ENCODE results near the gene GLT8D2. TPM values are rescaled to one million over a fixed set of nuclear protein-coding genes. Genes with fewer than 3 reads are reported as not detected.

The GLT8D2 gene
- total and polyA plus RNA-seq, 2 donors (not counting 3 experiments of a cell fraction or from before 2014, with no cell fraction given) = 1.7 to 2.6 TPM

DNA sequence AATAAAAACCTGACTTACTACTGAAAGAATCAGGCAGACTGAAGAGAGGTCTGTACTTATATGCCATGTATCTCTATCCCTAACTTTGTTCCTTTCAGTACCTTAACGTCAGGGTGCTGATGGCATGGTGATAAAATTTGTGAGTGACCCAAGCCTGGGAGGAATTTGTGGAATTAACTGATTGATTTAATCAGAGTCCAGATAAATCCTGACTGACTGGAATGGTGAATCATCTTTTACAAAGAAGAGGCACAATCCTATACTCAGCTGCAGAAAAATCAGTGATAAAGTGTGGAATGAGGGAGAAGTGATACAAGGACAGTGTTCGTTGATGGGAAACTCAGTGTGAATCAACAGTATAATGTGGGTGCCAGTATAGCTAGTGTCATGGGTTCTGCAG, 80.6 kb downstream of the GLT8D2 start:
- Histone ChIP-seq H3K9me3 (replicated peaks; ENCODE audit: control insufficient read depth, insufficient read depth, low read length) (no peaks in the 10 kb centered on the region), H3K9ac (replicated peaks; ENCODE audit: extremely low read depth, insufficient read depth, low read length) (no peak overlapping the region), H3K4me1 (ENCODE audit: control insufficient read depth, extremely low read depth, insufficient read depth, low read length) (peaks cover 7% of the 10 kb centered on the region), H3K4me3 (replicated peaks in 1 of 3; ENCODE audit: insufficient read depth in 1 of 3, low read depth in 1 of 3, low read length in 3 of 3) (no peak overlapping the region), H2AFZ (ENCODE audit: low read depth, low read length) (no peak overlapping the region), H3K4me2 (ENCODE audit: insufficient read depth, low read length) (no peak overlapping the region), H3K36me3 (ENCODE audit: control insufficient read depth in 2 of 2, extremely low read depth in 1 of 2, insufficient read depth in 2 of 2, low read length in 2 of 2) (no peaks in the 10 kb centered on the region), H3K79me2 (ENCODE audit: control insufficient read depth, insufficient read depth, low read length) (peaks cover 92% of the 10 kb centered on the region), H3K27me3 (ENCODE audit: control insufficient read depth in 2 of 2, insufficient read depth in 2 of 2, low read length in 2 of 2) (no peaks in the 10 kb centered on the region), H3K27ac (ENCODE audit: insufficient read depth, low read depth, low read length) (no peak overlapping the region), H3K9me1 (replicated peaks; ENCODE audit: control insufficient read depth, extremely low read depth, insufficient read depth, low read length) (no peaks in the 10 kb centered on the region), H4K20me1 (replicated peaks; ENCODE audit: control insufficient read depth, extremely low read depth, insufficient read depth, low read length) (no peaks in the 10 kb centered on the region)
- dilution Hi-C loops (cut with MboI; ENCODE audit: extremely low pct_ligation_motif_present, low sequenced_read_pairs) (no loop called here), intact Hi-C loops (cut with micrococcal nuclease) (no loop called here)
- no TSS peak for BruUV-seq (replicated peaks)
- no peak for DNase-seq (ENCODE audit: low read depth, low spot score)
- no peak for TF ChIP-seq GATA2 (IDR thresholded peaks at IDR 0.05; ENCODE audit: insufficient read depth, insufficient read length, low read depth, low read length)
- FAIRE-seq = no peak
- ChIA-PET CTCF (no interaction called here), POLR2A (no interaction called here)

DNA sequence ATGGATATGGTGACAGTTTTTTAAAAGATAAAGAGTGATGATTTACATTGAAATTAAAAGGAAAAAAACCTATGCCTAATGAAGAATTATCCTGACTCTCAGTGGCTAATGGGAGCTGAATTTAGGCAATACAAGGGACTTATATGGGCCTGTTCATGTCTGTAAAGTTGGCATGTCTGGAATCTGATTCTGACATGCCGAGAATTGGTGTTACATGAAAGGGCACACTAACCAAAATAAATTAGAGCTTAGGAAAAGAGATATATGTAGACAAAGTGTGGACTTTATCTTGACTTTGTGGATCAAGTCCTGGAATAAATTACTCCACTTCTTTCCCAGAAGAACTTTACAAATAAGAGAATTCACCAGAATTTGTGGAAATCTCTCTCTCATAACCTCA, 83.3 kb downstream of the GLT8D2 start:
- intact Hi-C loops (cut with micrococcal nuclease) = loop anchor here (1.0 kb wide), 1 partner anchor 143 kb away; no protein-coding TSS in a partner anchor
- peak overlapping the region; percentile 95 for H3K9ac ChIP-seq (replicated peaks; ENCODE audit: extremely low read depth, insufficient read depth, low read length)
- BruUV-seq (replicated peaks) = no TSS peak
- H2AFZ ChIP-seq (ENCODE audit: low read depth, low read length) = no peak overlapping the region
- TF ChIP-seq FOS (IDR thresholded peaks at IDR 0.05; ENCODE audit: borderline replicate concordance, insufficient read depth, low read length) (no peak), POLR2A (IDR thresholded peaks at IDR 0.05; ENCODE audit: low read depth, low read length) (no peak), POLR2AphosphoS5 (IDR thresholded peaks at IDR 0.05; ENCODE audit: insufficient read depth, low read depth, low read length) (no peak), CTCF (IDR thresholded peaks at IDR 0.05; ENCODE audit: extremely low read depth in 1 of 2, insufficient read depth in 1 of 2, low read depth in 1 of 2, low read length in 2 of 2) (no peak)
- FAIRE-seq (no peak), DNase-seq (ENCODE audit: low read depth, low spot score) (no peak)
- H3K9me3 ChIP-seq (replicated peaks; ENCODE audit: control insufficient read depth, insufficient read depth, low read length) = no peaks in the 10 kb centered on the region
- H3K27me3 ChIP-seq (ENCODE audit: control insufficient read depth in 2 of 2, insufficient read depth in 2 of 2, low read length in 2 of 2) = no peaks in the 10 kb centered on the region
- H4K20me1 ChIP-seq (replicated peaks; ENCODE audit: control insufficient read depth, extremely low read depth, insufficient read depth, low read length) = no peaks in the 10 kb centered on the region
- H3K36me3 ChIP-seq (ENCODE audit: control insufficient read depth in 2 of 2, extremely low read depth in 1 of 2, insufficient read depth in 2 of 2, low read length in 2 of 2) = no peaks in the 10 kb centered on the region
- ChIA-PET CTCF (interaction anchor here (1.3 to 2.9 kb wide), 4 partner anchors 10 to 142 kb away, joined by 3 to 20 read pairs (median 9); a partner anchor contains a TSS), POLR2A (interaction anchor here (2.0 to 2.4 kb wide), 2 partner anchors 10 to 37 kb away, joined by 12 to 34 read pairs; partner anchors contain the start of gene HSP90B1)
- H3K9me1 ChIP-seq (replicated peaks; ENCODE audit: control insufficient read depth, extremely low read depth, insufficient read depth, low read length) = no peaks in the 10 kb centered on the region
- peak overlapping the region; percentile 99 for H3K4me2 ChIP-seq (ENCODE audit: insufficient read depth, low read length)
- dilution Hi-C loops (cut with MboI; ENCODE audit: extremely low pct_ligation_motif_present, low sequenced_read_pairs) = no loop called here
- H3K27ac ChIP-seq (ENCODE audit: insufficient read depth, low read depth, low read length) = peak overlapping the region; percentile 74
- peak overlapping the region; percentile 88 to 98 (median 93) for H3K4me3 ChIP-seq (replicated peaks in 1 of 3; ENCODE audit: insufficient read depth in 1 of 3, low read depth in 1 of 3, low read length in 3 of 3)
- peaks cover 73% of the 10 kb centered on the region for H3K79me2 ChIP-seq (ENCODE audit: control insufficient read depth, insufficient read depth, low read length)
- peaks cover 10% of the 10 kb centered on the region for H3K4me1 ChIP-seq (ENCODE audit: control insufficient read depth, extremely low read depth, insufficient read depth, low read length)

All from endothelial cell of umbilical vein (primary cell).